ENCODE data around the gene SLC46A2. TPM values are rescaled to one million over a fixed set of nuclear protein-coding genes. Genes with fewer than 3 reads are reported as not detected.

Gene SLC46A2
- total and polyA plus RNA-seq, 2 of the 8 experiments (the other 6 are each of a cell fraction or from before 2014, with no cell fraction given): 0.03 TPM; not detected in 1

- TF ChIP-seq SIRT6 (IDR thresholded peaks at IDR 0.05; ENCODE audit: low read length) (no peak), SRF (IDR thresholded peaks at IDR 0.05; ENCODE audit: low read depth, low read length) (no peak), TCF12 (IDR thresholded peaks at IDR 0.05; ENCODE audit: low read depth, low read length) (no peak), BACH1 (IDR thresholded peaks at IDR 0.05; ENCODE audit: low read length) (no peak), EP300 (IDR thresholded peaks at IDR 0.05; ENCODE audit: borderline replicate concordance in 1 of 2, low read depth in 2 of 2, low read length in 2 of 2) (no peak), SIN3A (conservative IDR thresholded peaks at IDR 0.05 in 1 of 2, IDR thresholded peaks at IDR 0.05 in 1 of 2; ENCODE audit: low read depth in 1 of 2, low read length in 2 of 2) (no peak), TEAD4 (IDR thresholded peaks at IDR 0.05; ENCODE audit: low read depth, low read length) (no peak), JUN (IDR thresholded peaks at IDR 0.05; ENCODE audit: low read depth, low read length) (no peak)
Measured at GRCh38 chr9:112836394-112836793, 54.3 kb downstream of the SLC46A2 start (continued).
